DND-41 (cell line): ENCODE data around the gene AARSD1.
"Not testable (repeated sequence)": the region's sequence is repeated elsewhere in the genome, so short reads cannot be mapped to it uniquely, and the experiment has no call there.

Experiments
- ATAC-seq: fragments of 200-7000 bp; cut with Tn5 transposase; 3 replicates; pipeline ENCODE4 v1.9.1; 2021; ENCODE audit warnings: low read depth; ENCODE audit not compliant: insufficient read depth
- DNase-seq: peaks from one replicate; pipeline ENCODE4 v3.0.0-alpha.2; 2020
- H2AFZ ChIP-seq: 2 replicates; pipeline ENCODE4 v1.6.0; 2012; ENCODE audit warnings: low read depth, low read length
- H3K27ac ChIP-seq: 2 replicates; pipeline ENCODE4 v1.5.1; 2012; ENCODE audit warnings: low read length, inconsistent platforms
- H3K27me3 ChIP-seq: fragments of 200-600 bp; sonication (generic); 2 replicates; pipeline ENCODE4 v1.6.0; 2012; ENCODE audit warnings: low read length, mild to moderate bottlenecking, inconsistent platforms; ENCODE audit not compliant: insufficient read depth, poor library complexity
- H3K36me3 ChIP-seq: 2 replicates; pipeline ENCODE4 v1.5.1; 2012; ENCODE audit warnings: low read length, inconsistent platforms; ENCODE audit not compliant: insufficient read depth
- H3K4me1 ChIP-seq: 2 replicates; pipeline ENCODE4 v1.5.1; 2012; ENCODE audit warnings: mild to moderate bottlenecking, low read length; ENCODE audit not compliant: insufficient read depth
- H3K4me2 ChIP-seq: 2 replicates; pipeline ENCODE4 v1.6.0; 2012; ENCODE audit warnings: mild to moderate bottlenecking, moderate library complexity, low read length, inconsistent platforms; ENCODE audit not compliant: insufficient read depth
- H3K4me3 ChIP-seq, 2 experiments: fragments of 200-600 bp in 1 of 2; shearing (Covaris generic) in 1 of 2; 2 replicates each; pipeline ENCODE4 v1.5.1; 2012 to 2016; ENCODE audit warnings: inconsistent platforms in 2 of 2, low read length in 2 of 2, mild to moderate bottlenecking in 2 of 2, low read depth in 1 of 2, moderate library complexity in 1 of 2
- H3K79me2 ChIP-seq: 2 replicates; pipeline ENCODE4 v1.6.0; 2012; ENCODE audit warnings: low read length, inconsistent platforms; ENCODE audit not compliant: insufficient read depth
- H3K9ac ChIP-seq: 2 replicates; pipeline ENCODE4 v1.6.0; 2012; ENCODE audit warnings: low read depth, mild to moderate bottlenecking, inconsistent platforms, low read length, moderate library complexity
- H3K9me3 ChIP-seq: 2 replicates; pipeline ENCODE4 v1.5.1; 2012; ENCODE audit warnings: low read length, moderate library complexity, mild to moderate bottlenecking, inconsistent platforms; ENCODE audit not compliant: insufficient read depth, severe bottlenecking
- H4K20me1 ChIP-seq: 2 replicates; pipeline ENCODE4 v1.6.0; 2012; ENCODE audit warnings: low read length; ENCODE audit not compliant: insufficient read depth
- CTCF ChIP-seq: IDR thresholded peaks from 2 replicates; pipeline ENCODE4 v1.5.1; 2012; ENCODE audit warnings: borderline replicate concordance, low read length, moderate library complexity, mild to moderate bottlenecking; ENCODE audit not compliant: poor library complexity, severe bottlenecking; ENCODE audit errors: extremely low read depth
- EZH2 ChIP-seq: IDR thresholded peaks from 3 replicates; pipeline ENCODE4 v1.6.1; 2012; ENCODE audit warnings: borderline replicate concordance, low read depth, mild to moderate bottlenecking, moderate library complexity, low read length, inconsistent platforms; ENCODE audit not compliant: severe bottlenecking

The AARSD1 gene

GRCh38 chr17:42920922-42921321 is 43.3 kb downstream of the AARSD1 start:
- no peak overlapping the region for H3K9ac ChIP-seq
- no peaks in the 10 kb centered on the region for H3K9me3 ChIP-seq
- H3K4me3 ChIP-seq, result no peak overlapping the region
- no peak overlapping the region for H3K4me2 ChIP-seq
- TF ChIP-seq CTCF (no peak), EZH2 (no peak)
- no peaks in the 10 kb centered on the region for H3K79me2 ChIP-seq
- H4K20me1 ChIP-seq, result no peaks in the 10 kb centered on the region
- ATAC-seq (no peak), DNase-seq (no peak)
- no peak overlapping the region for H3K27ac ChIP-seq
- H3K36me3 ChIP-seq, result no peaks in the 10 kb centered on the region
- no peak overlapping the region for H2AFZ ChIP-seq
- peaks cover 6% of the 10 kb centered on the region for H3K27me3 ChIP-seq
- H3K4me1 ChIP-seq, result no peaks in the 10 kb centered on the region

GRCh38 chr17:42920106-42920900 is 44.0 kb downstream of the AARSD1 start:
- ATAC-seq (no peak), DNase-seq (no peak)
- Histone ChIP-seq H3K36me3 (no peaks in the 10 kb centered on the region), H3K9ac (no peak overlapping the region), H3K9me3 (no peaks in the 10 kb centered on the region), H3K27me3 (peaks cover 6% of the 10 kb centered on the region), H3K79me2 (no peaks in the 10 kb centered on the region), H3K4me1 (no peaks in the 10 kb centered on the region), H2AFZ (no peak overlapping the region), H4K20me1 (no peaks in the 10 kb centered on the region), H3K27ac (no peak overlapping the region), H3K4me3 (no peak overlapping the region), H3K4me2 (no peak overlapping the region)
- TF ChIP-seq CTCF (no peak), EZH2 (no peak)

- H3K36me3 ChIP-seq, H3K9ac ChIP-seq, H4K20me1 ChIP-seq, DNase-seq, H2AFZ ChIP-seq, H3K27ac ChIP-seq, H3K4me2 ChIP-seq, H3K9me3 ChIP-seq, H3K4me1 ChIP-seq, ATAC-seq, H3K4me3 ChIP-seq, H3K27me3 ChIP-seq, H3K79me2 ChIP-seq: not testable (repeated sequence)
Observed at GRCh38 chr17:42919522-42920077, 44.7 kb downstream of the AARSD1 start.

GRCh38 chr17:42918902-42919521 is 45.2 kb downstream of the AARSD1 start:
- DNase-seq, result no peak
- Histone ChIP-seq H3K4me1 (no peaks in the 10 kb centered on the region), H3K36me3 (no peaks in the 10 kb centered on the region), H3K79me2 (no peaks in the 10 kb centered on the region), H4K20me1 (no peaks in the 10 kb centered on the region), H3K9me3 (no peaks in the 10 kb centered on the region), H3K4me3 (no peak overlapping the region), H3K27ac (no peak overlapping the region), H3K4me2 (no peak overlapping the region), H3K27me3 (peaks cover 6% of the 10 kb centered on the region), H3K9ac (no peak overlapping the region), H2AFZ (no peak overlapping the region)
- ATAC-seq, result no peak
- TF ChIP-seq CTCF, result no peak
- TF ChIP-seq EZH2, result no peak
